Measurements from ENCODE around the gene SCN11A. TPM values are rescaled to one million over a fixed set of nuclear protein-coding genes. Genes with fewer than 3 reads are reported as not detected.

SCN11A gene
- total RNA-seq, 4 donors from 2014 or later: 0.27 to 1.9 (median 0.36) TPM

DNA sequence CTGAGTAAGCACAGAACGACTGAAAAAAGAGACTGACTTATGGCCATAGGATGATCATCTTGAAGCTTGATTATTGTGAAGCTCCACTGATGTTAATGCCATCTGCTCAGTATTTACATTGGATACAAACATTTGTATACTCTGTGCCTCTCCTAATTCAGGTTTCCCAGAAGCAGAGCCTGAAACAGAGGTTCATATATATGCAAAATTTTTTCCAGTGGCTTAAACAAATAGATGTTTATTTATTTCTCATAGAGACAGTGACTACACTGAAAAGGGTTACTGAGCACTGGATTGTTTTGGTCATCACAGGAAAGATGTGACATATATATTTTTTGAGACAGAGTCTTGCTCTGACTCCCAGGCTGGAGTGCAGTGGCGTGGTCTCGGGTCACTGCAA is 36.3 kb downstream of the SCN11A start:
- TF ChIP-seq POLR2A (IDR thresholded peaks at IDR 0.05) (no peak), EP300 (IDR thresholded peaks at IDR 0.05; ENCODE audit: low read depth) (no peak), POLR2AphosphoS5 (IDR thresholded peaks at IDR 0.05) (no peak)
- TF ChIP-seq, protein P1, sequence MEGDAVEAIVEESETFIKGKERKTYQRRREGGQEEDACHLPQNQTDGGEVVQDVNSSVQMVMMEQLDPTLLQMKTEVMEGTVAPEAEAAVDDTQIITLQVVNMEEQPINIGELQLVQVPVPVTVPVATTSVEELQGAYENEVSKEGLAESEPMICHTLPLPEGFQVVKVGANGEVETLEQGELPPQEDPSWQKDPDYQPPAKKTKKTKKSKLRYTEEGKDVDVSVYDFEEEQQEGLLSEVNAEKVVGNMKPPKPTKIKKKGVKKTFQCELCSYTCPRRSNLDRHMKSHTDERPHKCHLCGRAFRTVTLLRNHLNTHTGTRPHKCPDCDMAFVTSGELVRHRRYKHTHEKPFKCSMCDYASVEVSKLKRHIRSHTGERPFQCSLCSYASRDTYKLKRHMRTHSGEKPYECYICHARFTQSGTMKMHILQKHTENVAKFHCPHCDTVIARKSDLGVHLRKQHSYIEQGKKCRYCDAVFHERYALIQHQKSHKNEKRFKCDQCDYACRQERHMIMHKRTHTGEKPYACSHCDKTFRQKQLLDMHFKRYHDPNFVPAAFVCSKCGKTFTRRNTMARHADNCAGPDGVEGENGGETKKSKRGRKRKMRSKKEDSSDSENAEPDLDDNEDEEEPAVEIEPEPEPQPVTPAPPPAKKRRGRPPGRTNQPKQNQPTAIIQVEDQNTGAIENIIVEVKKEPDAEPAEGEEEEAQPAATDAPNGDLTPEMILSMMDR (IDR thresholded peaks at IDR 0.05): no peak
- Histone ChIP-seq H3K27me3 (no peaks in the 10 kb centered on the region), H3K27ac (no peak overlapping the region), H3K4me3 (no peak overlapping the region), H3K4me1 (no peaks in the 10 kb centered on the region), H3K36me3 (no peaks in the 10 kb centered on the region), H3K9me3 (no peaks in the 10 kb centered on the region)
- in situ Hi-C loops (cut with MboI; ENCODE audit: low pct_ligation_motif_present in 1 of 4, low pct_unique_long_range_greater_than_20kb in 1 of 4, low sequenced_read_pairs in 3 of 4): loop anchor here in 3 of 4 donors (25.0 kb wide), 2 partner anchors 478 to 503 kb away; no protein-coding TSS in a partner anchor
- WGBS, 2 donors (ENCODE audit: low coverage in 1 of 2): 70 to 92% methylated on average over 2 to 3 of the region's 3 CpGs
- intact Hi-C loops (cut with DNase I; ENCODE audit: low total_unique reads): no loop called here
- DNase-seq: no peak

DNA sequence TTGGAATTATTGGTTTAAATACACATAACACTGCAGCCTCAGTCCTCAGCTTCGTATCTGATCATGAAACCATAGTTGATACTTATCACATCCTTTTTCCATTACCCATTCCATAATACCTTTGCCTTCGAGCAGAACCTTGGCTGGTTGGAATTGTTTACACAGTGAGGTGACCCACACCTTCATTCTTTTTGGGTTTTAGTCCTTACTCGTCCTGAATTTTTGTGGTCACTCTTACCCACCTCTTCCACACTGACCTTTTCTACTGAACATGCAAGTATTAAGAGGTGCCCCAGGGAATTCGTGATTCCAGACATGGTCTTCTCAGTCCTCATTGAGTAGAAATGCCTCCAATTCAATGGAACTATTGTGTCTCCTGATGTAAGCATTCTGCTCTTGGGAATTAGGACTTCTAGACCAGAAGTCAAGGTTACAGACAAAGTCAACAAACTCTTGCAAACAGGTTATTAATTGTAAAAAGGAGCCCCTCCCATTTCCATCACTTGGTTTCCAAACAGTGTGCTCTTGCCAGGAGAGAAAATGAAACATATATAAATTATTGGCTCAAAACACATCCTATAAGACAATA is 37.7 kb downstream of the SCN11A start:
- intact Hi-C loops (cut with DNase I; ENCODE audit: low total_unique reads) (no loop called here), in situ Hi-C loops (cut with MboI; ENCODE audit: low pct_ligation_motif_present in 1 of 4, low pct_unique_long_range_greater_than_20kb in 1 of 4, low sequenced_read_pairs in 3 of 4) (loop anchor here in 3 of 4 donors (25.0 kb wide), 2 partner anchors 477 to 502 kb away; no protein-coding TSS in a partner anchor)
- Histone ChIP-seq H3K36me3 (no peaks in the 10 kb centered on the region), H3K27ac (no peak overlapping the region), H3K27me3 (no peaks in the 10 kb centered on the region), H3K9me3 (no peaks in the 10 kb centered on the region), H3K4me3 (no peak overlapping the region), H3K4me1 (no peaks in the 10 kb centered on the region)
- TF ChIP-seq POLR2A (IDR thresholded peaks at IDR 0.05) (no peak), EP300 (IDR thresholded peaks at IDR 0.05; ENCODE audit: low read depth) (no peak), POLR2AphosphoS5 (IDR thresholded peaks at IDR 0.05) (no peak)
- TF ChIP-seq, protein P1 (IDR thresholded peaks at IDR 0.05): no peak
- 58 to 68% methylated on average over 2 to 4 of the region's 4 CpGs for WGBS, 2 donors (ENCODE audit: low coverage in 1 of 2)
- DNase-seq: no peak

DNA sequence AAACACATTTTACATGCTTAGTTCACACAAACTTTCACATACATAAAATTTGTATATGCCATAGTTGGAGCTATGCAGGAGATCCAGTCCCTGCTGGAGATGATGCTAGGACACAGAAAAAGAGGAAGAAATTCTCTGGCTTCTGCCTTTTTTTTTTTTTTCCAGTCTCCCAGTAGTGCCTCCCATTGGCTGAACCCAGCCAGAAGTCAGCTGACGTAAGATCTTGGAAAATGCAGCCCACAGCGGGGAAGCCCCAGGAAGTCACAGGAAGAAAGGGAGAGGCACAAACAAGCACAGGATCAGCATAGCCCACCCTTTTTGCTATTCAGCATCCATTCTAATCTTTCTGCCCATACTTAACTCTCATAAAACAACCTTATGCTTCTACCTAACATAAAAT is 38.5 kb downstream of the SCN11A start:
- intact Hi-C loops (cut with DNase I; ENCODE audit: low total_unique reads) (no loop called here), in situ Hi-C loops (cut with MboI; ENCODE audit: low pct_ligation_motif_present in 1 of 4, low pct_unique_long_range_greater_than_20kb in 1 of 4, low sequenced_read_pairs in 3 of 4) (loop anchor here in 3 of 4 donors (25.0 kb wide), 2 partner anchors 476 to 501 kb away; no protein-coding TSS in a partner anchor)
- Histone ChIP-seq H3K36me3 (no peaks in the 10 kb centered on the region), H3K4me3 (no peak overlapping the region), H3K4me1 (no peaks in the 10 kb centered on the region), H3K27ac (no peak overlapping the region), H3K27me3 (no peaks in the 10 kb centered on the region), H3K9me3 (no peaks in the 10 kb centered on the region)
- WGBS, 2 donors (ENCODE audit: low coverage in 1 of 2): 30 to 77% methylated on average over 2 of the region's 2 CpGs
- no peak for TF ChIP-seq POLR2AphosphoS5 (IDR thresholded peaks at IDR 0.05)
- TF ChIP-seq, protein P1 (IDR thresholded peaks at IDR 0.05): no peak
- no peak for TF ChIP-seq POLR2A (IDR thresholded peaks at IDR 0.05)
- TF ChIP-seq EP300 (IDR thresholded peaks at IDR 0.05; ENCODE audit: low read depth): no peak
- no peak for DNase-seq

DNA sequence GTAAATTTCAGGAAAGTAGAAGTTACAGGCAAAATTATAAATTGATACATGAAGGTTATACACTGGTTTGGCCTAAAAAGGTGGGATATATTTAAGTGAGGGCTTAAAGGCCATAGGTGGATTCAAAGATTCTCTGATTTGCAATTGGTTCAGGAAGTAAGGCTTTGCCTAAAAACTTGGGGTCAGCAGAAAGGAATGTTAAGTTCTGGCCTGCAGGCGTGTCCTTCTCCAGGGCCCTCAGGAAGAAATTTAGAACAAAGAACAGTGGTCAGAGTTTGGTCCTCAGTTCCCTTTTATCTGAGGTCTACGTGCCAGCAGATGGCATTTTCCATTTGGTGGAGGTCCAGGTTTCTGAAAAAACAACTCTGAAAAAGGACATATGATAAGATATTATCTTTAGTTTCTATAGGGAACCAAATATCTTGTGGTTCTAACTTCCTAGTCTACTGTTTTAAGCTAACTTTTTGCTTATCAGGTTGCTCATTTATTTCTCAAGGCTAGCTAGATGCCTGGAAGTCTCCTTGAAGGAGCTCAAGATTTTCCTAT is 40.5 kb downstream of the SCN11A start:
- Histone ChIP-seq H3K27ac (no peak overlapping the region), H3K9me3 (no peaks in the 10 kb centered on the region), H3K36me3 (no peaks in the 10 kb centered on the region), H3K4me1 (no peaks in the 10 kb centered on the region), H3K4me3 (no peak overlapping the region), H3K27me3 (no peaks in the 10 kb centered on the region)
- in situ Hi-C loops (cut with MboI; ENCODE audit: low pct_ligation_motif_present in 1 of 4, low pct_unique_long_range_greater_than_20kb in 1 of 4, low sequenced_read_pairs in 3 of 4) (loop anchor here in 3 of 4 donors (25.0 kb wide), 2 partner anchors 474 to 499 kb away; no protein-coding TSS in a partner anchor), intact Hi-C loops (cut with DNase I; ENCODE audit: low total_unique reads) (no loop called here)
- TF ChIP-seq, protein P1 (IDR thresholded peaks at IDR 0.05): no peak
- TF ChIP-seq EP300 (IDR thresholded peaks at IDR 0.05; ENCODE audit: low read depth) (no peak), POLR2A (IDR thresholded peaks at IDR 0.05) (no peak)
- WGBS, 2 donors (ENCODE audit: low coverage in 1 of 2): 54 to 71% methylated on average over 2 of the region's 2 CpGs
- DNase-seq: no peak
